GM19455 (cell line): ENCODE measurements around the gene CD302.
"Not testable (repeated sequence)": the region's sequence is repeated elsewhere in the genome, so short reads cannot be mapped to it uniquely, and the experiment has no call there.

ENCODE experiments used
- ATAC-seq: cut with Tn5 transposase; IDR thresholded peaks from one replicate; pipeline ENCODE4 v1.9.1; 2021; ENCODE audit not compliant: unreplicated experiment

CD302 gene

GRCh38 chr2:159795841-159796690, 1.9 kb downstream of the CD302 start:
- ATAC-seq, result no peak

- no peak for ATAC-seq
Observed at GRCh38 chr2:159793326-159793725, 4.7 kb downstream of the CD302 start.

GRCh38 chr2:159792599-159792998, 5.4 kb downstream of the CD302 start:
- no peak for ATAC-seq

GRCh38 chr2:159792036-159792435, 6.0 kb downstream of the CD302 start:
- ATAC-seq, result no peak

GRCh38 chr2:159790323-159790722, 7.7 kb downstream of the CD302 start:
- no peak for ATAC-seq

GRCh38 chr2:159788253-159788652, 9.8 kb downstream of the CD302 start:
- no peak for ATAC-seq

- not testable (repeated sequence) for ATAC-seq
Observed at GRCh38 chr2:159787647-159788046, 10.4 kb downstream of the CD302 start.

- no peak for ATAC-seq
Observed at GRCh38 chr2:159786938-159787337, 11.1 kb downstream of the CD302 start.

GRCh38 chr2:159785195-159785594, 12.8 kb downstream of the CD302 start:
- ATAC-seq, result no peak

GRCh38 chr2:159784744-159785143, 13.3 kb downstream of the CD302 start:
- ATAC-seq, result not testable (repeated sequence)

- no peak for ATAC-seq
Observed at GRCh38 chr2:159783556-159783955, 14.5 kb downstream of the CD302 start.

- no peak for ATAC-seq
Observed at GRCh38 chr2:159776321-159776720, 21.7 kb downstream of the CD302 start.

GRCh38 chr2:159775021-159775420, 23.0 kb downstream of the CD302 start:
- no peak for ATAC-seq

- no peak for ATAC-seq
Observed at GRCh38 chr2:159774370-159774990, 23.5 kb downstream of the CD302 start.

GRCh38 chr2:159773886-159774285, 24.1 kb downstream of the CD302 start:
- no peak for ATAC-seq

- ATAC-seq, result no peak
Observed at GRCh38 chr2:159773426-159773825, 24.6 kb downstream of the CD302 start.

- ATAC-seq, result no peak
Observed at GRCh38 chr2:159769147-159769546, 28.9 kb downstream of the CD302 start.

- no peak for ATAC-seq
Observed at GRCh38 chr2:159762075-159762474, 35.9 kb downstream of the CD302 start.

GRCh38 chr2:159760326-159760725, 37.7 kb downstream of the CD302 start:
- ATAC-seq, result no peak

GRCh38 chr2:159759577-159759976, 38.4 kb downstream of the CD302 start:
- ATAC-seq, result no peak

GRCh38 chr2:159758686-159759085, 39.3 kb downstream of the CD302 start:
- no peak for ATAC-seq

GRCh38 chr2:159758239-159758638, 39.8 kb downstream of the CD302 start:
- ATAC-seq, result no peak
